SJCRH30 (cell line): ENCODE results near the gene NEK2. TPM values are rescaled to one million over a fixed set of nuclear protein-coding genes. Genes with fewer than 3 reads are reported as not detected.

Experiments
- DNase-seq, 2 experiments: peaks; one replicate each; pipeline ENCODE4 v3.0.0-alpha.2; 2015 to 2020
- H3K27ac ChIP-seq: fragments of 250-450 bp; sonication (Bioruptor Pico); 2 replicates; pipeline ENCODE4 v1.5.1; 2020; ENCODE audit warnings: mild to moderate bottlenecking, moderate library complexity
- H3K27me3 ChIP-seq: fragments of 250-450 bp; sonication (Bioruptor Pico); 2 replicates; pipeline ENCODE4 v1.5.1; 2020; ENCODE audit warnings: mild to moderate bottlenecking, moderate library complexity
- H3K36me3 ChIP-seq: fragments of 250-450 bp; sonication (Bioruptor Pico); 2 replicates; pipeline ENCODE4 v1.5.1; 2020; ENCODE audit warnings: mild to moderate bottlenecking, moderate library complexity
- H3K4me1 ChIP-seq: fragments of 250-450 bp; sonication (Bioruptor Pico); 2 replicates; pipeline ENCODE4 v1.5.1; 2020; ENCODE audit warnings: mild to moderate bottlenecking, moderate library complexity
- H3K4me3 ChIP-seq: fragments of 250-450 bp; sonication (Bioruptor Pico); 2 replicates; pipeline ENCODE4 v1.5.1; 2020; ENCODE audit warnings: mild to moderate bottlenecking, moderate library complexity
- H3K9me3 ChIP-seq: fragments of 250-450 bp; sonication (Bioruptor Pico); replicated peaks from 2 replicates; pipeline ENCODE4 v1.5.1; 2020; ENCODE audit warnings: mild to moderate bottlenecking, moderate library complexity
- total RNA-seq: library from RNA; depleted of rRNA; stranded (reverse); fragments of >200 nt; shearing (Covaris generic); gene quantifications from 2 replicates; pipeline ENCODE4 v1.2.3, GENCODE V29; 2014; rRNA removed

Gene NEK2
- total RNA-seq, 1 experiment from 2014 or later, result 63.3 TPM

GRCh38 chr1:211620097-211620496, 55.3 kb downstream of the NEK2 start:
- Histone ChIP-seq H3K4me3 (no peak overlapping the region), H3K36me3 (no peaks in the 10 kb centered on the region), H3K9me3 (no peaks in the 10 kb centered on the region), H3K4me1 (no peaks in the 10 kb centered on the region; the same call in 1 of the 2 replicates), H3K27me3 (no peaks in the 10 kb centered on the region), H3K27ac (no peak overlapping the region)
- no peak for DNase-seq

GRCh38 chr1:211619033-211619996, 56.1 kb downstream of the NEK2 start:
- Histone ChIP-seq H3K9me3 (no peaks in the 10 kb centered on the region), H3K4me1 (no peaks in the 10 kb centered on the region; the same call in 1 of the 2 replicates), H3K36me3 (no peaks in the 10 kb centered on the region), H3K27ac (no peak overlapping the region), H3K4me3 (no peak overlapping the region), H3K27me3 (no peaks in the 10 kb centered on the region)
- no peak for DNase-seq

- DNase-seq, result no peak
- no peaks in the 10 kb centered on the region for H3K27me3 ChIP-seq
- no peak overlapping the region for H3K27ac ChIP-seq
- no peaks in the 10 kb centered on the region for H3K9me3 ChIP-seq
- H3K4me1 ChIP-seq, result peaks cover 3% of the 10 kb centered on the region; the same call in 1 of the 2 replicates
- H3K36me3 ChIP-seq, result no peaks in the 10 kb centered on the region
- no peak overlapping the region for H3K4me3 ChIP-seq
Measured at GRCh38 chr1:211616965-211617297, 58.5 kb downstream of the NEK2 start.

GRCh38 chr1:211616231-211616964, 59.0 kb downstream of the NEK2 start:
- no peak for DNase-seq
- Histone ChIP-seq H3K27ac (no peak overlapping the region), H3K4me3 (no peak overlapping the region)

GRCh38 chr1:211614615-211615014, 60.8 kb downstream of the NEK2 start:
- Histone ChIP-seq H3K36me3 (no peaks in the 10 kb centered on the region), H3K9me3 (no peaks in the 10 kb centered on the region), H3K27me3 (no peaks in the 10 kb centered on the region), H3K27ac (no peak overlapping the region), H3K4me3 (no peak overlapping the region), H3K4me1 (peaks cover 10% of the 10 kb centered on the region; the same call in 1 of the 2 replicates)
- no peak for DNase-seq

More at GRCh38 chr1:211616231-211616964, 59.0 kb downstream of the NEK2 start:
- Histone ChIP-seq H3K36me3 (no peaks in the 10 kb centered on the region), H3K27me3 (no peaks in the 10 kb centered on the region), H3K9me3 (no peaks in the 10 kb centered on the region), H3K4me1 (peaks cover 3% of the 10 kb centered on the region; the same call in 1 of the 2 replicates)

GRCh38 chr1:211613951-211614350, 61.5 kb downstream of the NEK2 start:
- Histone ChIP-seq H3K4me3 (no peak overlapping the region), H3K4me1 (peaks cover 10% of the 10 kb centered on the region; the same call in 1 of the 2 replicates), H3K27me3 (no peaks in the 10 kb centered on the region), H3K27ac (no peak overlapping the region), H3K9me3 (no peaks in the 10 kb centered on the region), H3K36me3 (no peaks in the 10 kb centered on the region)
- DNase-seq, result no peak

GRCh38 chr1:211613108-211613947, 62.1 kb downstream of the NEK2 start:
- H3K36me3 ChIP-seq, result no peaks in the 10 kb centered on the region
- H3K4me3 ChIP-seq, result no peak overlapping the region
- peaks cover 10% of the 10 kb centered on the region; the same call in 1 of the 2 replicates for H3K4me1 ChIP-seq
- DNase-seq, result peak; percentile 50 to 57
- H3K27ac ChIP-seq, result no peak overlapping the region
- no peaks in the 10 kb centered on the region for H3K9me3 ChIP-seq
- no peaks in the 10 kb centered on the region for H3K27me3 ChIP-seq

- peaks cover 10% of the 10 kb centered on the region; the same call in 1 of the 2 replicates for H3K4me1 ChIP-seq
- no peak for DNase-seq
- H3K9me3 ChIP-seq, result no peaks in the 10 kb centered on the region
- no peaks in the 10 kb centered on the region for H3K36me3 ChIP-seq
- H3K4me3 ChIP-seq, result no peak overlapping the region
- no peaks in the 10 kb centered on the region for H3K27me3 ChIP-seq
- H3K27ac ChIP-seq, result no peak overlapping the region
Measured at GRCh38 chr1:211612786-211613107, 62.7 kb downstream of the NEK2 start.

Other genes starting within 250 kb of the NEK2 start
- 0.28 and 0.51 TPM in 2 replicates for gene RD3, start 183.5 kb downstream of the NEK2 start, total RNA-seq
- 18.5 and 21.3 TPM in 2 replicates for gene SLC30A1, start 96.5 kb downstream of the NEK2 start, total RNA-seq
- 69.6 and 70.0 TPM in 2 replicates for gene LPGAT1, start 155.1 kb upstream of the NEK2 start, total RNA-seq